Measurements from ENCODE around the gene FAM120AOS.

GRCh38 chr9:93460689-93461413, 7.5 kb upstream of the FAM120AOS start:
- TF ChIP-seq POLR2AphosphoS5 (IDR thresholded peaks at IDR 0.05; ENCODE audit: low read depth, low read length), result no peak
- TF ChIP-seq, protein P1, sequence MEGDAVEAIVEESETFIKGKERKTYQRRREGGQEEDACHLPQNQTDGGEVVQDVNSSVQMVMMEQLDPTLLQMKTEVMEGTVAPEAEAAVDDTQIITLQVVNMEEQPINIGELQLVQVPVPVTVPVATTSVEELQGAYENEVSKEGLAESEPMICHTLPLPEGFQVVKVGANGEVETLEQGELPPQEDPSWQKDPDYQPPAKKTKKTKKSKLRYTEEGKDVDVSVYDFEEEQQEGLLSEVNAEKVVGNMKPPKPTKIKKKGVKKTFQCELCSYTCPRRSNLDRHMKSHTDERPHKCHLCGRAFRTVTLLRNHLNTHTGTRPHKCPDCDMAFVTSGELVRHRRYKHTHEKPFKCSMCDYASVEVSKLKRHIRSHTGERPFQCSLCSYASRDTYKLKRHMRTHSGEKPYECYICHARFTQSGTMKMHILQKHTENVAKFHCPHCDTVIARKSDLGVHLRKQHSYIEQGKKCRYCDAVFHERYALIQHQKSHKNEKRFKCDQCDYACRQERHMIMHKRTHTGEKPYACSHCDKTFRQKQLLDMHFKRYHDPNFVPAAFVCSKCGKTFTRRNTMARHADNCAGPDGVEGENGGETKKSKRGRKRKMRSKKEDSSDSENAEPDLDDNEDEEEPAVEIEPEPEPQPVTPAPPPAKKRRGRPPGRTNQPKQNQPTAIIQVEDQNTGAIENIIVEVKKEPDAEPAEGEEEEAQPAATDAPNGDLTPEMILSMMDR (IDR thresholded peaks at IDR 0.05), result no peak
- TF ChIP-seq REST (IDR thresholded peaks at IDR 0.05; ENCODE audit: insufficient read depth in 1 of 2, low read depth in 2 of 2, low read length in 1 of 2), result no peak
- TF ChIP-seq SIN3A (IDR thresholded peaks at IDR 0.05; ENCODE audit: borderline replicate concordance, insufficient read depth, low read depth, low read length), result no peak
